Measurements from ENCODE around the gene ZMYM2.

Gene ZMYM2

DNA sequence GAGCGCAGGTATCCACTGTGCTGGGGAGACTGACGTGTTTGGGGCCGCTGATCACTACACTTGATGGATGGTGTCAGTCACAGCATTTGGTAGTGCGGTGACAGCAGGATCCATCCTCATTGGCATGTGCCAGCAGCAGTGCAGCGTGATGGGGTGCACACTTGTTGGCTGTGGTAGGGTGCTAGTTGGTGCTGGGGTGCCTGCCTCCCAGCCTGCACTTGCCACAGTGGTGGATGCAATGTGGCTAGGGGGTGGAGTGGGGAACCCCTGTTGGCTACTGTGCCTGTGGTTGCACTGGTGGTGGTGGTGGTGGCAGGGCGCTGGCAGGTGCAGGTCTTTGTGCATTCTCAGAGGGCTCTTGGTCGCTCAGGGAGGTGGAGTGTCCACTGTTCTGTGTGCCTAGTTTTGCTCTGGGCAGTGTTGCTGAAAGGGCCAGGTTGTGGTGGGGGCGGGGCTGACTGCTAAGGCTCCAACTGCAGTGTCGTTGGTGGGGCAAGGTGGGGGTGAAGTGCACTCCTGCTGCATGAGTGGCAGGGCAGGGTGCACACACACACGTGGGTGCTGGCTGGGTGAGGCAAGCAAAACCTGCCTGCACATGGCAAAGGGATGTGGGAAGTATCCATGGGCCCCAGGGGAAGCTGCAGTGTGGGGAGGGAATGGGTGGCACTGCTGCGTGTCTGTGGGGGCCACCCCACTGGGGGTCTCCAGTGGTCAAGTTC lies 84.8 kb downstream of the ZMYM2 start:
- DNase-seq (ENCODE audit: insufficient read length, low spot score) (no peak), FAIRE-seq (no peak)

DNA sequence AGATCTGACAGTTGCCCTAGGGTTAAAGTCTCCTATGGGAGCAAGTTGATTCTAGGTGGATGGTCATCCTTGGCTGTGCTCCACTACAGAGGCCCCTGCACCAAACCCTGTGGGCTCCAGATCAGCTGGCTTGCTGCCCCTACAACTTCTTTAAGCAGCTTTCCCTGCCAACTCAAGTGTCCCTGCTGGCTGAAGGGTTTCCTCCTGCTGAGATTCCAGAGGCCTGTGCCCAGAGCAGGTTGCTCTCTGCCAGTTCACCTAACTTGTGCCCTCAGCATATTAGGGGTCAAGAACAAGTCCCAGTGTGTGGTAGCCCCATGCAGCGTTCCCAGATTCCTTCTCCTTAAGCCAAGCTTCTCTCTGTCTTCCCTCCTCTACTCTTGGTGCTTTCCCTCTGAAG lies 85.6 kb downstream of the ZMYM2 start:
- DNase-seq (ENCODE audit: insufficient read length, low spot score) (no peak), FAIRE-seq (no peak)

DNA sequence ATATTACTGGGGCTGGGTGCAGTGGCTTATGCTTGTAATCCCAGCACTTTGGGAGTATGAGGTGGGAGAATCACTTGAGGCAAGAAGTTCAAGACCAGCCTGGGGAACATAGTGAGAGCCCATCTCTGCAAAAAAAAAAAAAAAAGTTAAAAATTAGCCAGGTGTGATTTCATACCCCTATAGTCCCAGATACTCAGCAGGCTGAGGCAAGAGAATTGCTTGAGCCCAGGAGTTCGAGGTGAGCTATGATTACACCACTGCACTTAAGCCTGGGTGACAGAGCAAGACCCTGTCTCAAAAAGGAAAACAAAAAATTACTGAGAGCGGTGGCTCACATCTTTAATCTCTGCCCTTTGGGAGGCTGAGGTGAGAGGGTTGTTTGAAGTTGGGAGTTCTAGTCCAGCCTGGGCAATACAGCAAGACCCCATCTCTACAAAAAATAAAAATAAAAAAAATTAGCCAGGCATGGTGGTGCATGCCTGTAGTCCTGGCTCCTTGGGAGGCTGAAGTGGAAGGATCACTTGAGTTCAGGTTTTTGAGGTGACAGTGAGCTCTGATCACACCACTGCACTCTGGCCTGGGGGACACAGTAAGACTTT lies 87.5 kb downstream of the ZMYM2 start:
- FAIRE-seq: no peak

DNA sequence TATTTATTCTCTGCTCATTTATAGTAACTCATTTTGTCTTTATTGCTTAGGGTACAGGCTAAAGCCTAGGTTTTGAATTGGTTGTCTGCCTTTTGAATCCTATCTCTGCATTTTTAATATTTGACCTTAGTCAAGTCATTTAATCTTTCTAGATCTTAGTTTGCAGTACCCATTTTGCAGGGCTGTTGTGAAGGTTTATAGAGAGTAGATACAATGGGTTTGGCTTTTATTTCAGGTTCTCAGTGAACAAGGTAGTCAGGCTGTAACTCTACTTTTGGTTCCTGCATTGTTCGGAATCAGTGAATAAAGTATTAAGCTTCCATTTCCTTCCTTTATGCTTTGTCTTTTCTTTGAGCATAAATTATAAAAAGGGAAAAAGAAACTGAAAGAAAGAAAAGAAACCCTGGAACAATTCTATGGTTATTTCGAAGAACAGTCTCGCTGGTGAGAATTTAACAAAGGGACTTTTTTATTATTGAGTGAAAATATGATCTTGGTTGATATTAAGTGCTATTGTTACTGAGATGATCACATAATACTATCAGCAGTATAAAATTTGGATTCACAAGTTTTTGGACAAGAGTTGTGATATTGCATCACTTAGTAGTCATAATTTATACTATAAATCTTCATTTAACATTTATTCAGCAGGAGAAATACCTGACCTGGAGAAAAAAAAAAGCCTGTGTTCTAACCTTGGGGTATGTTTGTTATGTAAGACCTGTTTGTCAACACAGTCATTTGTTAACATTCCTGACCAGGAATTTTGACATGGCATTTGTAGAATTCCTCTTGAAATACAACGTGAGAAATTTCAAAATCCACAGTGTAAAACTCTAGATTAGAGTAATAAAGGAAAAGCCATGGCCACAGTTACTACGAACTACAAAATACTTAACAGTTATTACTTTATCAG lies 91.3 kb downstream of the ZMYM2 start:
- DNase-seq (ENCODE audit: insufficient read length, low spot score): no peak
- no peak for FAIRE-seq

More for the DNA sequence above, 87.5 kb downstream of the ZMYM2 start:
- DNase-seq (ENCODE audit: insufficient read length, low spot score): no peak

DNA sequence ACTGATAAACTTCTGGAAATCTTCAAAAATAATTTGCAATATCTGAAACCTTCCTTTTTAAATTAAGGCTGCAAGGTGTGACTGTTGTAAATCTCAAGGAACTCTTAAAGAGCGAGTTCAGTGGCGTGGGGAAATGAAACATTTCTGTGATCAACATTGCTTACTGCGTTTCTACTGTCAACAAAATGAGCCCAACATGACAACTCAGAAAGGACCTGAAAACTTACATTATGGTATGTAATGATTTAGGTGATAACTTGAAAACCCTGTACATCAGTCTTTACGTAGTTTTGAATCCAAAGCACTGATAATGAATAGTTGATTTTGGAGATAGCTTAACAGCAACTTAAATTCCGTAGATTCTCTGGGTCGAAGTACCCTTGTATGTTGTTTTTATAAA lies 92.8 kb downstream of the ZMYM2 start:
- FAIRE-seq (no peak), DNase-seq (ENCODE audit: insufficient read length, low spot score) (no peak)

DNA sequence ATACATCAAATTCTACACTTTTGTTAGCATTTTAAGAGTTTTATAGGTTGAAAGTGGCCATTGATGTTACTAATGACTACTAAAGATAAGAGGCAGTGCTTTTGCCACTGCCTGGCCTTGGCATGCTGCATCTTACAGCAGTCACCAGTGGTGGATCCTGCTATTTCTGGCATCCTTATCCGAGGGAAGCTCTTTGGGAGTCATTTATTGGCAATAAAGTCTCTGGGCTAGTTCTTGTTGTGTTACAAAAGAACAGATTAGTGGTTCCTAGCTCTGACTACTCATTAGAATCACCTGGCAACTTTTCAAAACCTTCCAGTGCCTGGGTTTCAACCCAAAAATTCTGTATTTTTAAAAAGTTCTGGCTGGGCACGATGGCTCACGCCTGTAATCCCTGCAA lies 94.5 kb downstream of the ZMYM2 start:
- FAIRE-seq: no peak
- DNase-seq (ENCODE audit: insufficient read length, low spot score): no peak

DNA sequence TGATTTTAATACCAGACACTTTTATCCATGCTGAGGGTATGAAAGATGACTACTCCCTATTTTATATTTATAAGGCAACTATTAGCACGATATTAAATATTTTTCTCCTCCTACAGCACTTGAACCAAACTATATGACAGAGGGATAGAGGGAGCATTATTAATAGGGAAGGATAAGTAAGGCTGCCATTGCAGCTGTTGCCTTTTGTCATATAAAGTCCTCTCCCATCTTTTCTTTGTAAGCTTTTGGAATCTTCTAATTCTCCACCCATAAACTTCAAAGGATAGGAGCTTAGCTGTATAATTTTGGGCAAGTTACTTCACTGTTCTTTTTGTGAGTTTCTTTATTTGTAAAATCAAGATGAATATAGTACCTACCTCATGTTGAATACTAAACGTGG lies 95.4 kb downstream of the ZMYM2 start:
- FAIRE-seq (no peak), DNase-seq (ENCODE audit: insufficient read length, low spot score) (no peak)

DNA sequence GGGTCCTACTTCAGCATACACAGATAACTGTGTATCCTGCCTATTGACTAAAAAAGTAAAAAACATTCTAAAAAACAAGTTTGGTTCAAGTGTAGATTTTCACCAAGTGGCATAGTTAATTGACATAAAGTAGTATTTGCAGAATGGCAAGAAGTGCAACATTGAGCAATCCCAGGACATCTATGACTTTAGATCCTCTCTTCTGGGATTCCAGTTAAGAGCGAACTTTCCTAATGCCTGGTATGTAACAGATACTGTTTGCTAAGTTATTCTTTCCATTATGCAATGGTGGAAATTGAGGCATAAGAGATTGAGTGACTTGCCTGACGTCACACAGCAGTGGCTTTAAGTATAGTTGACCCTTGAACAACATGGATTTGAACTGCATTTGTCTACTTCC lies 96.1 kb downstream of the ZMYM2 start:
- no peak for FAIRE-seq

DNA sequence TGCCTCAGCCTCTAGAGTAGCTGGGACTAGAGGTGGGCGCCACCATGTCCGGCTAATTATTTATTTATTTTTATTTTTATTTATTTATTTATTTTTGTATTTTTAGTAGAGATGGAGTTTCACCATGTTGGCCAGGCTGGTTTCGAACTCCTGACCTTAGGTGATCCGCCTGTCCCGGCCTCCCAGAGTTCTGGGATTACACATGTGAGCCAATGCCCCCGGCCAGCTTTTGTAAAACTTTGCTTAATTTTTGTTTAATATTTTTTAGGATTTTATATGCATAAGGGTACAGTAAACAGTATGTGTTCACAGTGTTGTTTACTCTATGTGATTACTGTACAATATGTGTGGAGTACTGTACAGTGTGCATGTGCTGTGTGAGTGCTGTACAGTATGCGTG lies 98.7 kb downstream of the ZMYM2 start:
- DNase-seq (ENCODE audit: insufficient read length, low spot score): no peak
- no peak for FAIRE-seq

More for the DNA sequence above, 96.1 kb downstream of the ZMYM2 start:
- no peak for DNase-seq (ENCODE audit: insufficient read length, low spot score)

DNA sequence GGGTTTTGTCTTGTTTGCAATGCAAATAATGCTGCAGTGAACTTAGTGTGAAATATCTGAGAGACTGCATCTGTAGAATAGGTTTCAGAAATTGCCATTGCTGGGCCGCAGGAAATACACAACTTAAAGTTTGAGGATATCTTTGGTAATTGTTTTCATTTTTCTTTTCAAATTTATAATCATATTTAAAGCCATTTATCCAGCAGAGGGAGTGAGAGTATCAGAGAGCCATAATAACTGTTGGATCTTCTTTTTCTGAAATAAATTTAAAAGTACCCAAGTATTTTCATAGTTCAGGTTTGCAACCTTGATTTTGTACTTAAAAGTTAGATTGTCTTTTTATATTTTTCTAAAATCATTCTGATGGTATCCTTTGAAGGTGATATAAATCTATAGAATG lies 99.4 kb downstream of the ZMYM2 start:
- DNase-seq (ENCODE audit: insufficient read length, low spot score) (no peak), FAIRE-seq (no peak)

DNA sequence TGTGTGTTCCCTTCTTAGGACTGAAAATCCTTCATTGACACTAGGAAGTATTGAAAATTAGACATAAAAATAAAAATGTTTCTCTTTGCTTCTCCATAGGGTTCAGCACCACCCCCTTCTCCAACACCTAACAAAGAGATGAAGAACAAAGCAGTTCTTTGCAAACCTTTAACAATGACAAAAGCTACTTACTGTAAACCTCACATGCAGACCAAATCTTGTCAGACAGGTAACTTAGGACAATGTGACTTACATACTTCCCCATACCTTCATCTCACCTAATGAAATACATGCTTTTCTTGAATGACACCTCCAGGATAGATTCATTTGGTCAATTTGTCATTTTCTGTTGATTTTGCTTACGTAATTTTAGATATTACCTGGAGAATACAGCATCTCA lies 99.9 kb downstream of the ZMYM2 start:
- FAIRE-seq (no peak), DNase-seq (ENCODE audit: insufficient read length, low spot score) (no peak)

DNA sequence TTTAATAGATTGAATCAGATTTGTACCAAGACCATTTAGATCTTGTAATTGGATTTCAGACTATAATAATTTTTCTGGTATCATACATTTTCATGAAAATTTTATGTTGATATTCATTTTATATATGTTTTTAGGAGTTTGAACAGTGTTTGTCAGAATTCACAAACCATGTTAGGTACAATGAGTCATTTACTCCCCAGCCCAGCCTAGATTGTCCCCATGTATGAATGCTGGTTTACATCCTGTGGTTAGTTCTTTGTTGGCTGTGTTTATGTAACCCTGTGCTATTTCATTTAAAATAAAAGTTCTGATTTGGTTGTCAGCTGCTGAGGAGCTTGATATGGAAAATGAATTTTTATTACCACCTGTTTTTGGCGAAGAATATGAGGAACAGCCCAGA lies 105.6 kb downstream of the ZMYM2 start:
- FAIRE-seq: no peak
- no peak for DNase-seq (ENCODE audit: insufficient read length, low spot score)

DNA sequence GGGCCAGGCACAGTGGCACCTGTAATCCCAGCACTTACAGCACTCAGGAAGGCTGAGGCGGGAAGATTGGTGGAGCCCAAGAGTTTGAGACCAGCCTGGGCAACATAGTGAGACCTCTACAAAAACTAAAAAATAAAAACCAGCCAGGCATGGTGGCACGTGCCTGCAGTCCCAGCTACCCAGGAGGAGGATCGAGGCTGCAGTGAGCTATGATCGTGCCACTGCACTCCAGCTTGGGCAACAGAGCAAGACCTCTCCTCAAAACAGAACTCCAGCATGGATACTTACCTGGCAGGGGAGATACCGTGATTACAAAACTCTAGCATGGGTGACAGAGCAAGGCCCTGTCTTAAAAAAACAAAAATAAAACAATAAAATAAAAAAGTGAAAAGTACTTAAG lies 107.0 kb downstream of the ZMYM2 start:
- DNase-seq (ENCODE audit: insufficient read length, low spot score) (no peak), FAIRE-seq (no peak)

DNA sequence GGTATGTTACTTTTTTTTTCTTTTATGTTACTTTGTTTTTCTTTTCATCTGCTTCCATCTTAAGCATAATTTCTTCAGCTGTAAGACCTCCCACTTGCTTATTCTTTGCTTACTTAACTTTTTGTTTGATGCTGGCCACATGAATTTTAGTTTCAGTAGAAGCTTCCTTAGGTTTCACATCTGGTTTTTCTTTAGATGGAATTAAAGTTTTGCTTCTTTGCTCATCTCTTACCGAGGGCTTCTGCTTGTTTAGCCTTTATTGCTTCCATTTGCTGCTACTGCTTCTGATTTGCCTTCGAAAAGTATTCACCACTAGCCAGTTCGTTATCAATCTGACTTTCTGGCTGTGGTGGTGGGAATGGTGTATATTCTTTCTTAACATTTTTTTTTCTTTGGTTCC lies 111.4 kb downstream of the ZMYM2 start:
- FAIRE-seq (no peak), DNase-seq (ENCODE audit: insufficient read length, low spot score) (no peak)

DNA sequence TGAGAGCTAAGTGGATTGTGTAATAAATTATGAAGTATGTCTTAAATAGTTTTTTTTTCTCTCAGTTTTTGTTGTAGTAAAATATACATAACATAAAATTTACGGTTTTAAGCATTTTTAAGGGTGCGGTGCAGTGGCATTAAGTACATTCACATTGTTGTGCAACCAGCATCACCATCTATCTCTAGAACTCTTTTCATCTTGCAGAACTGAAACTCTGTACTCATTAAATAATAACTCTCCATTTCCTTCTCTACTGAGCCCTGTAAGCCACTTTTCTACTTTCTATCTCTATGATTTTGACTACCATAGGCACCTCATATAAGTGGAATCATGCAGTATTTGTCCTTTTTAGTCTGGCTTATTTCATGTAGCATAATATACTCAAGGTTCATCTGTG lies 115.2 kb downstream of the ZMYM2 start:
- DNase-seq (ENCODE audit: insufficient read length, low spot score): no peak
- FAIRE-seq: no peak

DNA sequence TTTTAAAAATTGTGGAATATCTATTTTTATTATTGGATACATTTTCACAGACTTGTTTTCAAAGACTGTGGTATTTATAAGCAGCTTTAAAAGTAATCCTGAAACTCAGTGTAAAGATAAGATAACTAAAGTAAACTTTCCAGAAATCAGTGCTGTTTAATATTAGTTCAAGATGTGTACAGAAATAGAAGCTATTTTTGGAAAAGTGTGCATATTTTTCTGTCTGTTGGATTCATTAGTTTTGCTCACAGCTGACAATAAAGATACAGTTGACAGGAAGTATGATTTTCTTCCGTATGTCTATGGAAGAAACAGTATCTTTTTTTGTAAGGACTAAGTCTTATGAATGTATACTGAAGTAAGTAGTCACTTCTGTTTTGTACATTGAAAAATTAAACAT lies 116.4 kb downstream of the ZMYM2 start:
- FAIRE-seq (no peak), DNase-seq (ENCODE audit: insufficient read length, low spot score) (no peak)

DNA sequence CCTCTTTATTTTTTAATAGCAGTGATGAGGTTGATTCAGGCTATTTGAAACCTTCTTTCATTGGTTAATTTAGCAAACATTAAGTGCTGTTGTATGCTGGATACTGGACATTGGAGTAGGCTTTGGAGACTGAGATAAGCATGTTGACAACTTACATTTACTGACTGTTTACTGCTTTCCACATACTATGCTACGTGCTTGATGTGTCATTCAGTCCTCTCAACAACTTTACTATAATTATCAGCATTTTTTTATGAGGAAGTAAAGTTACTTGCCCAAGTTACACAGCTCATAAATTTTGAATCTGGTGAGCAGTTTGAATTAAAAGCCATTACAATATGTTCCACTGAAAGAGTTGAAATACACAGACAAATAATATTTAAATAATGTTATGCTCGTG lies 118.6 kb downstream of the ZMYM2 start:
- FAIRE-seq: no peak

DNA sequence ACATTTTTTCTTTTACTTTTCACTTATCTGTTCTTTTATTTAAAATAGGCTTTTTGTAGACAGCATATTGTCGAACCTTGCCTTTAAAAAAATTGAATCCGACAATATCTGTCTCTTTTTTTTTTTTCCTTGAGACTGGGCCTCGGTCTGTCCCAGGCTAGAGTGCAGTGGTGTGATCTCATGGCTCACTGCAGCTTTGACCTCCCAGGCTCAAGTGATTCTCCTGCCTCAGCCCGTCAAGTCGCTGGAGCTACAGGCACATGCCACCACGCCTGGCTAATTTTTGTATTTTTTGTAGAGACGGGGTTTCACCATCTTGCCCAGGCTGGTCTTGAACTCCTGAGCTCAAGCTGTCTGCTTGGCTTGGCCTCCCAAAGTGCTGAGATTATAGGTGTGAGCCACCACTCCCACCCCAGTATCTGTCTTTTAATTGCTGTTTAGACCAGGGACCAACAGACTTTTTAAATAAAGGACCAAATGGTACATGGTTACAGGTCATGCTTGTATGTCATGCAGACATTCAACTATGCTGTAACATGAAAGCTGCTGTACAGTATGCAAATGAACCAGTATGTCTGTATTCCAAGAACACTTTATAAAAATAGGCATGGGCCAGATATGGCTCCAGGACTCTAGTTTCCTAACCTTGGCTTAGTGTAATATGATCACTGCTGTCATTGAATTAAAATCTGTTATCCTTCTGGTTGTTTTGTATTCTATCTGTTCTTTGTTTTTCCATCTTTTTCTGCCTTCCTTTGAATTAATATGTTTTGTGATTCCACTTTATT lies 122.0 kb downstream of the ZMYM2 start:
- FAIRE-seq: no peak

More for the DNA sequence above, 118.6 kb downstream of the ZMYM2 start:
- no peak for DNase-seq (ENCODE audit: insufficient read length, low spot score)

DNA sequence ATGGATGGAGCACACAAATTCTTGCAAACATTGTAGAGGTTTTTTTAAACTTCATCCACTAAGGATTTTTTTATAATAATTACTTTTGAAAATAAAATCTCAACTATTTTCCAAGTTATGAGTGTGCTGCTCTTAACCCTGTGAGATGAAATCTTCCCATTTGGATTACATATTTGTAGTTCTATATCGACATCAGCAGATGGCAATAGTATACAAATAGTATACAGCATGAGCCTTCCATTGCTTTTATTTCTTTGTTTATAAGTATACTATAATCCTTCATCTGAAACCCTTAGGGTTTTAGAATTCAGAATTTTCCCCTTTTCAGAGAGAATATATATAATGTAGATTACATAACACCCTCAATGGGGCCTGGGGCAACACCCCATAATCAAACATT lies 131.8 kb downstream of the ZMYM2 start:
- no peak for FAIRE-seq

More for the DNA sequence above, 122.0 kb downstream of the ZMYM2 start:
- no peak for DNase-seq (ENCODE audit: insufficient read length, low spot score)

DNA sequence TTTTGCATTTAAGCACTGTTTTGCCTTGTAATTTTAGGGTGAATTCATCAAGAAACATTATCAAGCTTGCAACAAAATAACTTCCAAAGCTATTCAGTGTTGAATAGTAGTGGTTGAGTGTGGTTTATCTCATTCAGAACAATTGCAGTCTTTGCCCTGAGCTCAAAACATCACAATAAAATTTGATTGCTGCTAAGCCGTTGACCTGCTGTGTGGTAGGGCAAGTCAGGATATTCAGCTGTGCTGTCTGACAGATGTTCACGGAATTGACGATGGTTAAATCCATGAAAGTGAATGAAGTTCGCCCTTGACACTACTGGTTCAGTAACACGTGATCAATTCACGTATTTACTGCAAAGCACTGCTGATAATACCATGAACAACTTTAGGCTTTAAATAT lies 135.4 kb downstream of the ZMYM2 start:
- no peak for FAIRE-seq
- DNase-seq (ENCODE audit: insufficient read length, low spot score): no peak

More for the DNA sequence above, 131.8 kb downstream of the ZMYM2 start:
- no peak for DNase-seq (ENCODE audit: insufficient read length, low spot score)

DNA sequence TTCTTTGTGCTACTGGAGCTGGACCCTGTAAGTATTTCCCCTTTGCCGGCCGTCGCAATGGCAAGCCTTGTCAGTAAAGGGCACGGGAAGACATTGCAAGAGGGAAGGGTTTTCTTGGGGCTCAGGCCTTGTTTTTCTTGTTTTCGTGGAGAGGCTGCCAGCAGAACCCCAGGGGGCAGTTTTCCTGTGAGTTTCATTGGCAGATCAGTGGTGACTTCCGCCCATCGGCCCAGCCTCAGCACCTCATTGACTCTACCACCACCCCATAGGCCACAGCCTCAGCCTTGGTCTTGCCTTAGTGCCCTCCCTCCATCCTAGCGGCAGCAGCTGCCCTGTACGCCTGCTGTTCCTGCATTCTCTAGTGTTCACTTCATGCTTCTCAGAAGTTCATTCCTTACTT lies 140.8 kb downstream of the ZMYM2 start:
- FAIRE-seq (no peak), DNase-seq (ENCODE audit: insufficient read length, low spot score) (no peak)
